ENCODE results near the gene BIVM.

DNA sequence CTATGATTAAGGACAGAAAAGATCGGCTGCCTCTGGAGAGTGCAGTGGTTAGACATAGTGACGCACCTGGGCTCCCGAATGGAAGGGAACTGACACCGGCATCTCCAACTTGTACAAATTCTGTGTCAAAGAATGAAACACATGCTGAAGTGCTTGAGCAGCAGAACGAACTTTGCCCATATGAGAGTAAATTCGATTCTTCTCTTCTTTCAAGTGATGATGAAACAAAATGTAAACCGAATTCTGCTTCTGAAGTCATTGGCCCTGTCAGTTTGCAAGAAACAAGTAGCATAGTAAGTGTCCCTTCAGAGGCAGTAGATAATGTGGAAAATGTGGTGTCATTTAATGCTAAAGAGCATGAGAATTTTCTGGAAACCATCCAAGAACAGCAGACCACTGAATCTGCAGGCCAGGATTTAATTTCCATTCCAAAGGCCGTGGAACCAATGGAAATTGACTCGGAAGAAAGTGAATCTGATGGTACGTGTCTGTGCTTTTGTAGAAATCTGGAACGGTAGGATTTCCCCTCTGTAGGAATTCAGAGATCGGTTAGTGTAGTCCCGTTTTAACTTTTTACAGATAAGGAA, 63.8 kb downstream of the BIVM start:
- TF ChIP-seq CTCF (IDR thresholded peaks at IDR 0.05) (no peak), POLR2AphosphoS5 (IDR thresholded peaks at IDR 0.05) (no peak), POLR2A (IDR thresholded peaks at IDR 0.05) (no peak)
